Measurements from ENCODE around the gene PKP4. TPM values are rescaled to one million over a fixed set of nuclear protein-coding genes. Genes with fewer than 3 reads are reported as not detected.

Gene PKP4
- total RNA-seq, 1 donor from 2014 or later, result 83.9 TPM

GRCh38 chr2:158575051-158575635 lies 118.4 kb downstream of the PKP4 start:
- Histone ChIP-seq H3K27ac (no peak overlapping the region), H3K4me3 (no peak overlapping the region), H3K36me3 (no peaks in the 10 kb centered on the region), H3K79me2 (ENCODE audit: low read depth) (peaks cover 3% of the 10 kb centered on the region), H3K4me1 (no peaks in the 10 kb centered on the region), H2AFZ (replicated peaks) (no peak overlapping the region), H3F3A (ENCODE audit: low read depth) (no peaks in the 10 kb centered on the region), H3K9ac (no peak overlapping the region), H3K4me2 (no peak overlapping the region), H3K9me3 (ENCODE audit: low read depth) (no peaks in the 10 kb centered on the region), H4K20me1 (ENCODE audit: low read depth) (peaks cover 9% of the 10 kb centered on the region), H3K27me3 (no peaks in the 10 kb centered on the region)
- DNase-seq (ENCODE audit: low spot score), result no peak
- TF ChIP-seq EZH2phosphoT487 (IDR thresholded peaks at IDR 0.05) (no peak), CTCF (IDR thresholded peaks at IDR 0.05) (no peak), EZH2 (IDR thresholded peaks at IDR 0.05) (no peak)
- no peaks in the 10 kb centered on the region for H3K4me1 Mint-ChIP-seq
- H3K27me3 Mint-ChIP-seq (ENCODE audit: insufficient read depth, low read depth), result no peaks in the 10 kb centered on the region
- no peak overlapping the region for H3K27ac Mint-ChIP-seq
- peaks cover 7% of the 10 kb centered on the region for H3K36me3 Mint-ChIP-seq
- peaks cover 3% of the 10 kb centered on the region for H3K9me3 Mint-ChIP-seq
- no peak overlapping the region for H3K4me3 Mint-ChIP-seq

- H3K27me3 Mint-ChIP-seq (ENCODE audit: insufficient read depth, low read depth), result no peaks in the 10 kb centered on the region
Observed at GRCh38 chr2:158577141-158577540, 120.4 kb downstream of the PKP4 start.

GRCh38 chr2:158578703-158579330 lies 122.1 kb downstream of the PKP4 start:
- H3K4me3 Mint-ChIP-seq, result no peak overlapping the region
- no peaks in the 10 kb centered on the region for H3K9me3 Mint-ChIP-seq
- DNase-seq (ENCODE audit: low spot score), result no peak
- no peak overlapping the region for H3K9ac ChIP-seq
- no peaks in the 10 kb centered on the region for H3F3A ChIP-seq (ENCODE audit: low read depth)
- peaks cover 9% of the 10 kb centered on the region for H4K20me1 ChIP-seq (ENCODE audit: low read depth)
- no peak overlapping the region for H3K27ac ChIP-seq
- H3K36me3 ChIP-seq, result no peaks in the 10 kb centered on the region
- H3K36me3 Mint-ChIP-seq, result peaks cover 14% of the 10 kb centered on the region
- no peaks in the 10 kb centered on the region for H3K79me2 ChIP-seq (ENCODE audit: low read depth)
- H3K27me3 ChIP-seq, result no peaks in the 10 kb centered on the region
- no peaks in the 10 kb centered on the region for H3K27me3 Mint-ChIP-seq (ENCODE audit: insufficient read depth, low read depth)
- no peak overlapping the region for H3K4me2 ChIP-seq
- no peak for TF ChIP-seq CTCF (IDR thresholded peaks at IDR 0.05)
- TF ChIP-seq EZH2phosphoT487 (IDR thresholded peaks at IDR 0.05), result no peak
- no peak for TF ChIP-seq EZH2 (IDR thresholded peaks at IDR 0.05)
- H3K4me1 Mint-ChIP-seq, result no peaks in the 10 kb centered on the region
- no peak overlapping the region for H2AFZ ChIP-seq (replicated peaks)
- no peaks in the 10 kb centered on the region for H3K4me1 ChIP-seq
- H3K27ac Mint-ChIP-seq, result no peak overlapping the region
- H3K9me3 ChIP-seq (ENCODE audit: low read depth), result no peaks in the 10 kb centered on the region
- no peak overlapping the region for H3K4me3 ChIP-seq

More at GRCh38 chr2:158577141-158577540, 120.4 kb downstream of the PKP4 start:
- no peak for DNase-seq (ENCODE audit: low spot score)
- Histone ChIP-seq H3K4me2 (no peak overlapping the region), H3F3A (ENCODE audit: low read depth) (no peaks in the 10 kb centered on the region), H4K20me1 (ENCODE audit: low read depth) (peaks cover 9% of the 10 kb centered on the region), H3K36me3 (no peaks in the 10 kb centered on the region), H2AFZ (replicated peaks) (no peak overlapping the region), H3K79me2 (ENCODE audit: low read depth) (peaks cover 3% of the 10 kb centered on the region), H3K27me3 (no peaks in the 10 kb centered on the region), H3K4me1 (no peaks in the 10 kb centered on the region), H3K9ac (no peak overlapping the region), H3K27ac (no peak overlapping the region), H3K4me3 (no peak overlapping the region), H3K9me3 (ENCODE audit: low read depth) (no peaks in the 10 kb centered on the region)
- no peaks in the 10 kb centered on the region for H3K4me1 Mint-ChIP-seq
- no peak overlapping the region for H3K4me3 Mint-ChIP-seq
- H3K9me3 Mint-ChIP-seq, result no peaks in the 10 kb centered on the region
- no peak for TF ChIP-seq EZH2phosphoT487 (IDR thresholded peaks at IDR 0.05)
- TF ChIP-seq CTCF (IDR thresholded peaks at IDR 0.05), result no peak
- TF ChIP-seq EZH2 (IDR thresholded peaks at IDR 0.05), result no peak
- H3K36me3 Mint-ChIP-seq, result peaks cover 9% of the 10 kb centered on the region
- H3K27ac Mint-ChIP-seq, result no peak overlapping the region
